Left ventricle myocardium inferior (tissue), 1 donor: Measurements from ENCODE around the gene TSPYL2. TPM values are rescaled to one million over a fixed set of nuclear protein-coding genes. Genes with fewer than 3 reads are reported as not detected.

Experiments
- DNase-seq: peaks from one replicate; pipeline ENCODE4 v3.0.0-alpha.2; 2020
- H3K27ac ChIP-seq: fragments of 200-600 bp; replicated peaks from 2 replicates; pipeline ENCODE4 v1.8.0; 2021
- H3K27me3 ChIP-seq: fragments of 200-600 bp; 2 replicates; pipeline ENCODE4 v1.8.0; 2021; ENCODE audit warnings: low read depth
- H3K36me3 ChIP-seq: fragments of 200-600 bp; 2 replicates; pipeline ENCODE4 v1.8.0; 2021
- H3K4me1 ChIP-seq: fragments of 200-600 bp; 2 replicates; pipeline ENCODE4 v1.8.0; 2021
- H3K4me3 ChIP-seq: fragments of 200-600 bp; 2 replicates; pipeline ENCODE4 v1.8.0; 2021; ENCODE audit warnings: mild to moderate bottlenecking, moderate library complexity
- H3K9me3 ChIP-seq: fragments of 200-600 bp; replicated peaks from 2 replicates; pipeline ENCODE4 v1.8.0; 2021
- CTCF ChIP-seq: fragments of 200-600 bp; IDR thresholded peaks from 2 replicates; pipeline ENCODE4 v1.8.0; 2021; ENCODE audit warnings: antibody characterized with exemption, mild to moderate bottlenecking, borderline replicate concordance
- intact Hi-C: fragments of 100-400 bp; cut with micrococcal nuclease; formaldehyde crosslinking; loops from one replicate; pipeline ENCODE4 v1.11.0; 2022
- total RNA-seq: library from RNA; stranded (reverse); fragmentation: NEBNext Ultra II Directional; extraction: Animal tissue kit (Norgen Biotek cat#: 25700); gene quantifications from one replicate; pipeline ENCODE4 v1.2.1, GENCODE V29; 2021
- donor health status: DM: no; HTN: yes; CAD: no; lungs with severe emphysema.

TSPYL2 gene
- total RNA-seq, 1 donor from 2014 or later = 37.0 TPM

GRCh38 chrX:53082773-53083616, 828 bp downstream of the TSPYL2 start:
- peaks cover 52% of the 10 kb centered on the region for H3K4me1 ChIP-seq
- no peak for DNase-seq
- no peaks in the 10 kb centered on the region for H3K9me3 ChIP-seq
- H3K27ac ChIP-seq = peak overlapping the region; percentile 88
- H3K36me3 ChIP-seq = peaks cover 16% of the 10 kb centered on the region
- no peak for TF ChIP-seq CTCF
- H3K4me3 ChIP-seq = peak overlapping the region; percentile 85
- no peaks in the 10 kb centered on the region for H3K27me3 ChIP-seq
- intact Hi-C loops = no loop called here

- H3K4me3 ChIP-seq = peak overlapping the region; percentile 85
- peaks cover 16% of the 10 kb centered on the region for H3K36me3 ChIP-seq
- intact Hi-C loops = no loop called here
- no peaks in the 10 kb centered on the region for H3K27me3 ChIP-seq
- no peaks in the 10 kb centered on the region for H3K9me3 ChIP-seq
- H3K27ac ChIP-seq = no peak overlapping the region
- no peak for TF ChIP-seq CTCF
- H3K4me1 ChIP-seq = peaks cover 54% of the 10 kb centered on the region
- DNase-seq = no peak
These were observed 1.9 kb downstream of the TSPYL2 start for GRCh38 chrX:53084043-53084570.

GRCh38 chrX:53084863-53085262, 2.7 kb downstream of the TSPYL2 start:
- no peaks in the 10 kb centered on the region for H3K9me3 ChIP-seq
- no peak for DNase-seq
- no peak for TF ChIP-seq CTCF
- peak overlapping the region; percentile 88 for H3K27ac ChIP-seq
- no peaks in the 10 kb centered on the region for H3K27me3 ChIP-seq
- H3K4me3 ChIP-seq = no peak overlapping the region
- intact Hi-C loops = no loop called here
- H3K36me3 ChIP-seq = peaks cover 16% of the 10 kb centered on the region
- peaks cover 54% of the 10 kb centered on the region for H3K4me1 ChIP-seq

- Histone ChIP-seq H3K4me1 (peaks cover 54% of the 10 kb centered on the region), H3K27me3 (no peaks in the 10 kb centered on the region), H3K9me3 (no peaks in the 10 kb centered on the region), H3K4me3 (no peak overlapping the region), H3K27ac (peak overlapping the region; percentile 88), H3K36me3 (peaks cover 16% of the 10 kb centered on the region)
- intact Hi-C loops = no loop called here
- DNase-seq = no peak
- no peak for TF ChIP-seq CTCF
These were observed 3.6 kb downstream of the TSPYL2 start for GRCh38 chrX:53085661-53086229.

GRCh38 chrX:53086464-53086863, 4.3 kb downstream of the TSPYL2 start:
- Histone ChIP-seq H3K27me3 (no peaks in the 10 kb centered on the region), H3K4me3 (peak overlapping the region; percentile 11), H3K36me3 (peaks cover 16% of the 10 kb centered on the region), H3K27ac (peak overlapping the region; percentile 88), H3K9me3 (no peaks in the 10 kb centered on the region), H3K4me1 (peaks cover 54% of the 10 kb centered on the region)
- intact Hi-C loops = no loop called here
- TF ChIP-seq CTCF = no peak
- peak; percentile 68 for DNase-seq
